CD14-positive monocyte (primary cell): ENCODE data around the gene BBLN. TPM values are rescaled to one million over a fixed set of nuclear protein-coding genes. Genes with fewer than 3 reads are reported as not detected.

Experiments
- DNase-seq, 3 donors: peaks; one replicate each; pipeline ENCODE4 v3.0.0-alpha.2; 2011 to 2022
- H2AFZ ChIP-seq: 2 replicates; pipeline ENCODE4 v1.6.0; 2012; ENCODE audit warnings: mild to moderate bottlenecking, low read depth, low read length, inconsistent platforms; ENCODE audit not compliant: insufficient read depth, poor library complexity, severe bottlenecking
- H3K27ac ChIP-seq, 2 donors: 1 replicate in 1 of 2; 2 replicates in 1 of 2; pipeline ENCODE4 v1.5.1; 2012 to 2013; ENCODE audit warnings: low read length in 2 of 2, control low read depth in 1 of 2, inconsistent platforms in 1 of 2, low read depth in 1 of 2, mild to moderate bottlenecking in 1 of 2
- H3K27me3 ChIP-seq, 2 donors: one replicate each; pipeline versions ENCODE4 v1.6.0 to v1.6.1; 2011 to 2013; ENCODE audit warnings: low read length in 2 of 2; ENCODE audit not compliant: control insufficient read depth in 2 of 2, insufficient read depth in 2 of 2
- H3K36me3 ChIP-seq, 2 donors: replicated peaks in 1 of 2; 1 replicate in 1 of 2; 2 replicates in 1 of 2; pipeline versions ENCODE4 v1.5.1 to v1.6.1; 2012 to 2013; ENCODE audit warnings: low read length in 2 of 2, control low read depth in 1 of 2, inconsistent platforms in 1 of 2, mild to moderate bottlenecking in 1 of 2; ENCODE audit not compliant: insufficient read depth in 2 of 2, control insufficient read depth in 1 of 2
- H3K4me1 ChIP-seq, 2 donors: 1 replicate in 1 of 2; 2 replicates in 1 of 2; pipeline versions ENCODE4 v1.5.1 to v1.6.1; 2012 to 2013; ENCODE audit warnings: low read length in 2 of 2, control low read depth in 1 of 2, inconsistent platforms in 1 of 2, mild to moderate bottlenecking in 1 of 2, moderate library complexity in 1 of 2; ENCODE audit not compliant: insufficient read depth in 2 of 2, control insufficient read depth in 1 of 2
- H3K4me2 ChIP-seq: replicated peaks from 2 replicates; pipeline ENCODE3; 2012; ENCODE audit warnings: low read length, moderate library complexity, mild to moderate bottlenecking; ENCODE audit not compliant: poor library complexity, severe bottlenecking; ENCODE audit errors: extremely low read depth
- H3K4me3 ChIP-seq, 3 experiments: fragments of 200-600 bp in 1 of 3; sonication (generic) in 1 of 3; replicated peaks in 1 of 3; 1 replicate in 2 of 3; 2 replicates in 1 of 3; pipeline ENCODE4 v1.5.1; 2011 to 2013; ENCODE audit warnings: low read length in 3 of 3, mild to moderate bottlenecking in 3 of 3, control low read depth in 2 of 3, low read depth in 2 of 3, inconsistent platforms in 1 of 3, moderate library complexity in 1 of 3
- H3K79me2 ChIP-seq: 2 replicates; pipeline ENCODE4 v1.6.0; 2012; ENCODE audit warnings: mild to moderate bottlenecking, control low read depth, inconsistent platforms, low read length, moderate library complexity; ENCODE audit not compliant: insufficient read depth
- H3K9ac ChIP-seq: 2 replicates; pipeline ENCODE4 v1.6.0; 2017; ENCODE audit warnings: low read length, mild to moderate bottlenecking; ENCODE audit not compliant: insufficient read depth, poor library complexity, severe bottlenecking
- H3K9me3 ChIP-seq, 2 donors: replicated peaks in 1 of 2; 1 replicate in 1 of 2; 2 replicates in 1 of 2; pipeline versions ENCODE4 v1.5.1 to v1.6.1; 2012 to 2013; ENCODE audit warnings: low read length in 2 of 2, control low read depth in 1 of 2; ENCODE audit not compliant: control insufficient read depth in 1 of 2, insufficient read depth in 1 of 2
- H4K20me1 ChIP-seq: 2 replicates; pipeline ENCODE4 v1.6.0; 2012; ENCODE audit warnings: mild to moderate bottlenecking, low read length, control low read depth, moderate library complexity; ENCODE audit not compliant: insufficient read depth
- H3K27ac Mint-ChIP-seq, 7 donors: one replicate each; pipeline ENCODE4 v1.8.0; 2020; ENCODE audit warnings: mild to moderate bottlenecking in 7 of 7, mixed read lengths in 7 of 7, moderate library complexity in 6 of 7, inconsistent platforms in 2 of 7
- H3K27me3 Mint-ChIP-seq, 3 donors: one replicate each; pipeline ENCODE4 v1.8.0; 2021 to 2022; ENCODE audit warnings: low read depth in 3 of 3, mild to moderate bottlenecking in 3 of 3, mixed read lengths in 3 of 3, moderate library complexity in 3 of 3, inconsistent platforms in 1 of 3
- H3K36me3 Mint-ChIP-seq, 2 donors: one replicate each; pipeline ENCODE4 v1.8.0; 2020; ENCODE audit warnings: mixed read lengths in 2 of 2, inconsistent platforms in 1 of 2, mild to moderate bottlenecking in 1 of 2
- H3K4me1 Mint-ChIP-seq: one replicate; pipeline ENCODE4 v1.8.0; 2020; ENCODE audit warnings: mild to moderate bottlenecking, mixed read lengths
- H3K4me3 Mint-ChIP-seq, 2 donors: one replicate each; pipeline ENCODE4 v1.8.0; 2020; ENCODE audit warnings: mild to moderate bottlenecking in 2 of 2, mixed read lengths in 2 of 2, moderate library complexity in 1 of 2
- H3K9me3 Mint-ChIP-seq, 7 donors: one replicate each; pipeline ENCODE4 v1.8.0; 2020 to 2022; ENCODE audit warnings: mixed read lengths in 7 of 7, mild to moderate bottlenecking in 6 of 7, moderate library complexity in 6 of 7, inconsistent platforms in 2 of 7
- WGBS: methylation state at CpG from one replicate; pipeline ENCODE4 v1.1.5; 2013; ENCODE audit warnings: missing lambda C conversion rate; ENCODE audit not compliant: insufficient coverage; 5-methylcytosine and 5-hydroxymethylcytosine counted together
- intact Hi-C, 2 donors: fragments of 100-400 bp; cut with micrococcal nuclease; formaldehyde crosslinking; loops; one replicate each; pipeline versions ENCODE4 v1.15.0 to v1.15.1; 2023
- polyA plus RNA-seq, 3 donors: library from polyadenylated mRNA; depleted of rRNA in 1 of 3; unstranded in 2 of 3; stranded (reverse) in 1 of 3; fragments of 300-500 nt in 2 of 3; fragments of >200 nt in 1 of 3; fragmentation: Illumina TruSeq in 2 of 3; gene quantifications; 1 replicate in 2 of 3; 2 replicates in 1 of 3; pipeline ENCODE4 v1.2.3, GENCODE V29; 2012 to 2021
- TF ChIP-seq, protein P1 (sequence below): fragments of 200-600 bp; IDR thresholded peaks from one replicate; pipeline ENCODE4 v1.8.0; 2022; ENCODE audit warnings: antibody characterized with exemption, mild to moderate bottlenecking

Gene BBLN
- polyA plus RNA-seq, 3 donors, result 51.5 to 74.8 (median 54.5) TPM

DNA sequence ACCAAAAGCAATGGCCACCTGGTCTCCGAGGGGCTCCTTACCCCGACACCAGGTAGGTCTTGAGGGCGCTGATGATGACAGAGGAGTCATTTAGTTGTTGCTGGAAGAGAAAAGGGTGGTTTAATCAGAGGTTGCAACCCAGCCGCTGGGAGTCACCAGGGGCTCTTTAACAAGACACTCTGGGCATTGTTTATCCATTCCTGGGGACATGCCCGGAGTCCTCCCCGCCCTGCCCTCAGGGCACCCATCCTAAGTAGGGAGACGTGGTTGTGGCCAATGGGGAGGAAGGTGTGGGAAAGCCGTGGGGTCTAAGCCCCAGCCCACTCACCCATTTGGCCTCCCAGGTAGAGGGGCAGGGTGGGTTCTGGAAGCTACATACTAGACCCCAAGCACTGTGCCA, 35.6 kb upstream of the BBLN start:
- Histone ChIP-seq H2AFZ (no peak overlapping the region), H3K79me2 (peaks cover 5% of the 10 kb centered on the region), H3K4me1 (peaks cover 33 to 45% of the 10 kb centered on the region in 2 donors), H4K20me1 (peaks cover 24% of the 10 kb centered on the region), H3K36me3 (peaks cover 34 to 44% of the 10 kb centered on the region in 2 donors), H3K9ac (no peak overlapping the region), H3K9me3 (no peaks in the 10 kb centered on the region), H3K27me3 (no peaks in the 10 kb centered on the region), H3K27ac (no peak overlapping the region), H3K4me3 (no peak overlapping the region), H3K4me2 (no peak overlapping the region)
- Mint-ChIP-seq H3K36me3 (peaks cover 35 to 57% of the 10 kb centered on the region in 2 donors), H3K4me3 (no peak overlapping the region), H3K27ac (no peak overlapping the region), H3K4me1 (peaks cover 31% of the 10 kb centered on the region), H3K27me3 (peaks cover 0 to 6% (median 0%) of the 10 kb centered on the region in 3 donors), H3K9me3 (peaks cover 0 to 2% (median 0%) of the 10 kb centered on the region in 7 donors)
- TF ChIP-seq, protein P1, sequence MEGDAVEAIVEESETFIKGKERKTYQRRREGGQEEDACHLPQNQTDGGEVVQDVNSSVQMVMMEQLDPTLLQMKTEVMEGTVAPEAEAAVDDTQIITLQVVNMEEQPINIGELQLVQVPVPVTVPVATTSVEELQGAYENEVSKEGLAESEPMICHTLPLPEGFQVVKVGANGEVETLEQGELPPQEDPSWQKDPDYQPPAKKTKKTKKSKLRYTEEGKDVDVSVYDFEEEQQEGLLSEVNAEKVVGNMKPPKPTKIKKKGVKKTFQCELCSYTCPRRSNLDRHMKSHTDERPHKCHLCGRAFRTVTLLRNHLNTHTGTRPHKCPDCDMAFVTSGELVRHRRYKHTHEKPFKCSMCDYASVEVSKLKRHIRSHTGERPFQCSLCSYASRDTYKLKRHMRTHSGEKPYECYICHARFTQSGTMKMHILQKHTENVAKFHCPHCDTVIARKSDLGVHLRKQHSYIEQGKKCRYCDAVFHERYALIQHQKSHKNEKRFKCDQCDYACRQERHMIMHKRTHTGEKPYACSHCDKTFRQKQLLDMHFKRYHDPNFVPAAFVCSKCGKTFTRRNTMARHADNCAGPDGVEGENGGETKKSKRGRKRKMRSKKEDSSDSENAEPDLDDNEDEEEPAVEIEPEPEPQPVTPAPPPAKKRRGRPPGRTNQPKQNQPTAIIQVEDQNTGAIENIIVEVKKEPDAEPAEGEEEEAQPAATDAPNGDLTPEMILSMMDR, result no peak
- WGBS, result 98% methylated on average over 4 of the region's 8 CpGs
- no peak for DNase-seq
- intact Hi-C loops, result no loop called here

DNA sequence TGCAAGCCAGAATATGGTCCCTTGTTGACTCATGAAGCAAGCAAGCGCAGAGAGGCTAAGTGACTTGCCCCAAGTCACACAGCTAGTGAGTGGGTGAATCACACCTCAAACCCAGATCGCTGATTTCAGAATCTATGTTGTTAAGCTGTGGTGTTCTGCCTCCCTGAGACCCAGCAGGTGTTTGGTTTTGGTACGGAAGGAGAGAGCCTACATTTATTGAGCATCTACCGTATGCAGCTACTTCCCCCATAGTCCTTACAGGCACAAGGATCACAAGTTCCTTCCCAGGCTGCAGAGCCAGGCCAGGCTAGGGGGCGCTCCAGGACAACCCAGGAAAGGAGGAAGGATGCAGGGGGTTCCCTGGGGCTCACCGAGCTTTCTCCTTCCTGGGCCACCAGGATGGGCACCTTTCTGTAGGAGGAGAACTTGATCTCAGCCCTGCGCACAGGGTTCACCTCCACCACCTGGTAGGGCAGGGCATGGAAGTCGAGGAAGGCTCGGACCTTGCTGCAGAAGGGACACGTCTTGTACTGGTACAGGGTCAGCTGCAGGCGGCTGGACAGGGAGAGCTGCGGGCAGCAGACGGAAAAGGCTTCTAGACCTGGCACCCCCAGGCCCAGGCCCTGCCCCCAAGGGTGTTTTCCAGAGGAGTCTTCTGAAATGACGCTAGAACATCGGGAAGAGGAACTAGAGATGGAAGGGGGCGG, 35.0 kb upstream of the BBLN start:
- H3K4me1 Mint-ChIP-seq, result peaks cover 34% of the 10 kb centered on the region
- peaks cover 0 to 5% (median 0%) of the 10 kb centered on the region in 7 donors for H3K9me3 Mint-ChIP-seq
- H3K27ac Mint-ChIP-seq, result peak overlapping the region in 6 of 7 donors; percentile 12 to 88 (median 58)
- Histone ChIP-seq H3K27ac (peak overlapping the region in 1 of 2 donors; percentile 7), H2AFZ (no peak overlapping the region), H3K9me3 (no peaks in the 10 kb centered on the region), H3K27me3 (no peaks in the 10 kb centered on the region), H3K79me2 (peaks cover 5% of the 10 kb centered on the region), H3K9ac (no peak overlapping the region), H4K20me1 (peaks cover 24% of the 10 kb centered on the region), H3K4me2 (peak overlapping the region; percentile 34), H3K36me3 (peaks cover 34 to 44% of the 10 kb centered on the region in 2 donors), H3K4me1 (peaks cover 33 to 45% of the 10 kb centered on the region in 2 donors), H3K4me3 (peak overlapping the region in 1 of 3 experiments; percentile 94)
- TF ChIP-seq, protein P1, result peak; percentile 54
- peak; percentile 51 to 80 (median 53) for DNase-seq
- H3K36me3 Mint-ChIP-seq, result peaks cover 35 to 54% of the 10 kb centered on the region in 2 donors
- H3K27me3 Mint-ChIP-seq, result peaks cover 0 to 6% (median 0%) of the 10 kb centered on the region in 3 donors
- peak overlapping the region; percentile 27 to 69 for H3K4me3 Mint-ChIP-seq
- 73% methylated on average over 11 of the region's 16 CpGs for WGBS
- intact Hi-C loops, result no loop called here
